Measurements from ENCODE around the gene TPD52L1.
"Not testable (repeated sequence)": the region's sequence is repeated elsewhere in the genome, so short reads cannot be mapped to it uniquely, and the experiment has no call there.

The TPD52L1 gene

DNA sequence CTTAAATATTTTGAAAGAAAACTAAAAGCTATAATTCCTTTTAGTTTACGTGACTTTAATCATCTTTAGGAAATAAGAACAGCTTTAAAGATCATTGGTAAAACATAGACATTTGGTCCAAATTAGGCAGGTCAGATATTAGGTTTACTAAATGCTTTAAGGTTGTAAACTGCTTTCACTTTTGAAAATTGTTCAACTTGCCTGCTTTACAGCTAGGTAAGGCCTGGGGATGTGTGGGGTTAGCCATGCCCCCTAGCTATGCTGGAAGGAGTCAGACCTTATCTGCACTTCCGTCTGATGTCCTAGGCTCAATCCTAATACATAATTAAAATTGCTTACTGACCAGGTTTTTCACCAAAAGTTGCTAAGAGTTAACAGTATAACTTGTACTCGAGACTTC is 30.5 kb upstream of the TPD52L1 start:
- DNase-seq (ENCODE audit: low read depth), result no peak
- no peak overlapping the region for H3K4me3 ChIP-seq (ENCODE audit: low read depth, low read length)
- TF ChIP-seq, protein P1, sequence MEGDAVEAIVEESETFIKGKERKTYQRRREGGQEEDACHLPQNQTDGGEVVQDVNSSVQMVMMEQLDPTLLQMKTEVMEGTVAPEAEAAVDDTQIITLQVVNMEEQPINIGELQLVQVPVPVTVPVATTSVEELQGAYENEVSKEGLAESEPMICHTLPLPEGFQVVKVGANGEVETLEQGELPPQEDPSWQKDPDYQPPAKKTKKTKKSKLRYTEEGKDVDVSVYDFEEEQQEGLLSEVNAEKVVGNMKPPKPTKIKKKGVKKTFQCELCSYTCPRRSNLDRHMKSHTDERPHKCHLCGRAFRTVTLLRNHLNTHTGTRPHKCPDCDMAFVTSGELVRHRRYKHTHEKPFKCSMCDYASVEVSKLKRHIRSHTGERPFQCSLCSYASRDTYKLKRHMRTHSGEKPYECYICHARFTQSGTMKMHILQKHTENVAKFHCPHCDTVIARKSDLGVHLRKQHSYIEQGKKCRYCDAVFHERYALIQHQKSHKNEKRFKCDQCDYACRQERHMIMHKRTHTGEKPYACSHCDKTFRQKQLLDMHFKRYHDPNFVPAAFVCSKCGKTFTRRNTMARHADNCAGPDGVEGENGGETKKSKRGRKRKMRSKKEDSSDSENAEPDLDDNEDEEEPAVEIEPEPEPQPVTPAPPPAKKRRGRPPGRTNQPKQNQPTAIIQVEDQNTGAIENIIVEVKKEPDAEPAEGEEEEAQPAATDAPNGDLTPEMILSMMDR (IDR thresholded peaks at IDR 0.05; ENCODE audit: control insufficient read depth, extremely low read depth, insufficient read depth), result no peak

DNA sequence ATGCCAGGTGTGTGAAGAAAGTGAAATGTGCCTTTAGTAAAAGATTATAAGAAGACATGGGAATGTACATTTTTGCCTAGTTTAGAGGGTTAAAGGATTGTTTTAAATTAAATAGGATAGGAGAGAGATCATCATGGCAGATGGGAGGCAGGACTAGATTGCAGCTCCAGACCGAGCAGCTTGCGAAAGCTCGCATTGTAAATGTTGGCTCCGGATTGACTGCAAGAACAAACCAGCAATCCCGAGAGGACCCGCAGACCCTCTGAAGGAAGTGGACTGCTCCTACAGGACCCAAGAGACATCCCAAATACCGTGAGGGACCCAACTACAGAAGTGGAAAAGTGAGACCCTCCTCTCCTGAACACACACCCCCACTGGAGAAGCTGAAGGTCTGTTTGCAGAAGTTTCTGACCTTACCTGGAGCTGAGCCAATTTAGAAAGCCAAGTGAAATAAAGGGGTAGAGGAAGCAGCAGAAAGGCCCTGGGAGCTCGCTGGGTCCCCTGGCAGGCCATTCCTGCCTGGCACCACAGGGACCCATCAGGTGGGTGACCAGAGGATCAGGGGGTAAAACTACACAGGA is 30.0 kb upstream of the TPD52L1 start:
- no peak for DNase-seq (ENCODE audit: low read depth)
- H3K4me3 ChIP-seq (ENCODE audit: low read depth, low read length), result no peak overlapping the region
- TF ChIP-seq, protein P1 (IDR thresholded peaks at IDR 0.05; ENCODE audit: control insufficient read depth, extremely low read depth, insufficient read depth), result no peak

DNA sequence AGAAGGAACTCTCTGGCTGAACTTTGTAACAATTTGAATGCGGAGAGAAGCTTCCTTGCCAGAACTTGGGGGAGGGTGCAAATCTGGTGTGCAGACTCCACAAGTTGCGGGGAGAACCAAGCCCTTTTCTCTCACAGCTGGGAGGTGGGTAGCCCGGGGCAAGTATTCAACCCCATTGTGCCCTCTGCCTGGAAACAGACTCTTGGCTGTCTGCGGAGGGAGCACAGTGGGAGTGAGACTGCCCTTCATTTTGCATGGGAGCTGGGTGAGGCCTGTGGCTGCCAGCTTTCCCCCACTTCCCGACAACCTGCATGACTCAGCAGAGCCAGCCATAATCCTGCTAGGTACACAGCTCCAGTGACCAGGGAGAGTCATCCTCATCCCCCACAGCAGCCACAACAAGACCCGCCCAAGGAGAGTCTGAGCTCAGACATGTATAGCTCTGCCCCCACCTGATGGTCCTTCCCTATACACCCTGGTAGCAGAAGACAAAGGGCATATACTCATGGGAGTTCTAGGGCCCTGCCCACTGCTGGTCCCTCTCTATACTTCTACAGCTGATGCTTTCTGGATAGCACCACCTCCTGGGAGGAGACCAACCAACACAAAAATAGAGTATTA is 29.4 kb upstream of the TPD52L1 start:
- no peak for DNase-seq (ENCODE audit: low read depth)
- no peak overlapping the region for H3K4me3 ChIP-seq (ENCODE audit: low read depth, low read length)
- TF ChIP-seq, protein P1 (IDR thresholded peaks at IDR 0.05; ENCODE audit: control insufficient read depth, extremely low read depth, insufficient read depth), result no peak

DNA sequence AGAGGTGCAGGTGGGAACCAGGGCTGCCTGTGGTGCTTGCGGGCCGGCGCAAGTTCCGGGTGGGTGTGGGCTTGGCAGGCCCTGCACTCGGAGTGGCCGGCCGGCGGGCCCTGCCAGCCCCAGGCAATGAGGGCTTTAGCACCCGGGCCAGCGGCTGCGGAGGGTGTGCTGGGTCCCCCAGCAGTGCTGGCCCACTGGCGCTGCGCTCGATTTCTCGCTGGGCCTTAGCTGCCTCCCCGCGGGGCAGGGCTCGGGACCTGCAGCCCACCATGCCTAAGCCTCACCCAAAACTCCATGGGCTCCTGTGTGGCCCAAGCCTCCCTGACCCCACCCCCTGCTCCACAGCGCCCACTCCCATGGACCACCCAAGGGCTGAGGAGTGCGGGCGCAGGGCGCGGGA is 27.7 kb upstream of the TPD52L1 start:
- not testable (repeated sequence) for DNase-seq (ENCODE audit: low read depth)

DNA sequence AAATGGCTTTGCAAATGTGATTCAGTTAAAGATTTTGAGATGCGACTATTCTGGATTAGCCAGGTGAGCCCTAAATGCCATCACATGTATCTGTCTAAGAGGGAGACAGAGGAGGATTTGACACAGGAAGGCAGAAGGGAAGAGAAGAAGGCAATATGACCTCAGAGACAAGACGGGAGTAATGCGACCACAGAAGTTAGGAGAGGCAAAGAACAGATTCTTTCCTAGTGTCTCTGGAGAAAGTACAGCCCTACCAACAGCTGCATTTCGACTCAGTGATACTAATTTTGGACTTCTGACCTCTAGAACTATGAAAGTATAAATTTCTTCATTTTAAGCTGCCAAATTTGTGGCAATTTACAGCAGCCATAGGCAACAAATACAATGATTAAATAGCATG is 24.2 kb upstream of the TPD52L1 start:
- no peak overlapping the region for H3K4me3 ChIP-seq (ENCODE audit: low read depth, low read length)
- TF ChIP-seq, protein P1 (IDR thresholded peaks at IDR 0.05; ENCODE audit: control insufficient read depth, extremely low read depth, insufficient read depth), result no peak
- no peak for DNase-seq (ENCODE audit: low read depth)

More for the DNA sequence above, 27.7 kb upstream of the TPD52L1 start:
- not testable (repeated sequence) for H3K4me3 ChIP-seq (ENCODE audit: low read depth, low read length)

DNA sequence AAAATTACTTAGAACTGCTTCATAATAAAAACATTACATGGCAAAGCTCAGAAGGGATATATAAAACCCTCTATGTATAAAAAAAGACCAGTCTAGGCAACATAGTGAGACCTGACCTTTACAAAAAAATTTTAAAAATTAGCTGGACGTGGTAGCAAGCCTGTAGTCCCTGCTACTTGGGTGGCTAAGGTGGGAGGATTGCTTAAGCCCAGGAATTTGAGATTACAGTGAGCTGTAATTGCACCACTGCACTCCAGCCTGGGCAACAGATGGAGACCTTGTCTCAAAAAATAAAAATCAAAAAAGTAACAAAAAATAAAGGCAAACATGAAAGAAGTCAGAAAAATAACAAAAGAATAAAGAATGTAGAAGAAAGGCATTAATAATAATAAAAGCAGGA is 21.5 kb upstream of the TPD52L1 start:
- TF ChIP-seq, protein P1 (IDR thresholded peaks at IDR 0.05; ENCODE audit: control insufficient read depth, extremely low read depth, insufficient read depth), result no peak
- H3K4me3 ChIP-seq (ENCODE audit: low read depth, low read length), result no peak overlapping the region

DNA sequence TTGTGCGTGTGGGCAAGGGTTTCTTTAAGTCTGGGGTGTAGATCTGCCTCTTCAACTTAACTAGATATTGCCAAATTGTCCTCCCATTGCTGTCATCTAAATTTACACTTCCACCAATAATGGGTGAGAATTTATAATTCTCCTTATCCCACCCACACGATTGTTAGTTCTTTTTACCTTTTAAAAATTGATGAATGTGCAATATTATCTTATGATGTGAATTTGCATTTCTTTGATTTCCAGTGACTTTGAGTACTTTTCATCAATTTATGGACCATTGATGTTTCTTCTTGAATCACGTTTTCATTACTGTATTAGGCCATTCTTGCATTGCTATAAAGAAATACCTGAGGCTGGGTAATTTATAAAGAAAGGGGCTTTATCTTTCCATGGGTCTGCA is 17.2 kb upstream of the TPD52L1 start:
- TF ChIP-seq, protein P1 (IDR thresholded peaks at IDR 0.05; ENCODE audit: control insufficient read depth, extremely low read depth, insufficient read depth), result no peak
- no peak for DNase-seq (ENCODE audit: low read depth)

More for the DNA sequence above, 21.5 kb upstream of the TPD52L1 start:
- no peak for DNase-seq (ENCODE audit: low read depth)

More for the DNA sequence above, 17.2 kb upstream of the TPD52L1 start:
- no peak overlapping the region for H3K4me3 ChIP-seq (ENCODE audit: low read depth, low read length)
